ENCODE data around the gene LTO1.

GRCh38 chr11:69703453-69703767, 28.3 kb upstream of the LTO1 start:
- TF ChIP-seq, protein P1, sequence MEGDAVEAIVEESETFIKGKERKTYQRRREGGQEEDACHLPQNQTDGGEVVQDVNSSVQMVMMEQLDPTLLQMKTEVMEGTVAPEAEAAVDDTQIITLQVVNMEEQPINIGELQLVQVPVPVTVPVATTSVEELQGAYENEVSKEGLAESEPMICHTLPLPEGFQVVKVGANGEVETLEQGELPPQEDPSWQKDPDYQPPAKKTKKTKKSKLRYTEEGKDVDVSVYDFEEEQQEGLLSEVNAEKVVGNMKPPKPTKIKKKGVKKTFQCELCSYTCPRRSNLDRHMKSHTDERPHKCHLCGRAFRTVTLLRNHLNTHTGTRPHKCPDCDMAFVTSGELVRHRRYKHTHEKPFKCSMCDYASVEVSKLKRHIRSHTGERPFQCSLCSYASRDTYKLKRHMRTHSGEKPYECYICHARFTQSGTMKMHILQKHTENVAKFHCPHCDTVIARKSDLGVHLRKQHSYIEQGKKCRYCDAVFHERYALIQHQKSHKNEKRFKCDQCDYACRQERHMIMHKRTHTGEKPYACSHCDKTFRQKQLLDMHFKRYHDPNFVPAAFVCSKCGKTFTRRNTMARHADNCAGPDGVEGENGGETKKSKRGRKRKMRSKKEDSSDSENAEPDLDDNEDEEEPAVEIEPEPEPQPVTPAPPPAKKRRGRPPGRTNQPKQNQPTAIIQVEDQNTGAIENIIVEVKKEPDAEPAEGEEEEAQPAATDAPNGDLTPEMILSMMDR (IDR thresholded peaks at IDR 0.05; ENCODE audit: insufficient read depth, low read depth, low read length) = no peak
- TF ChIP-seq EZH2 (IDR thresholded peaks at IDR 0.05; ENCODE audit: insufficient read depth, low read length) = no peak
